ENCODE results near the gene IMMP1L.

IMMP1L gene

GRCh38 chr11:31419138-31419537 lies 90.3 kb downstream of the IMMP1L start:
- Histone ChIP-seq H3K4me3 (replicated peaks; ENCODE audit: insufficient read depth, low read length) (no peak overlapping the region), H3K27ac (replicated peaks) (no peak overlapping the region), H3K27me3 (ENCODE audit: insufficient read depth, poor library complexity, severe bottlenecking) (no peaks in the 10 kb centered on the region)
- no peak for TF ChIP-seq GABPA (IDR thresholded peaks at IDR 0.05; ENCODE audit: low read depth)
- TF ChIP-seq SPI1 (IDR thresholded peaks at IDR 0.05; ENCODE audit: borderline replicate concordance, low read depth): no peak
- TF ChIP-seq CTCF (IDR thresholded peaks at IDR 0.05; ENCODE audit: insufficient read depth, low read length): no peak
- no peak for TF ChIP-seq REST (IDR thresholded peaks at IDR 0.05; ENCODE audit: insufficient replicate concordance, low read depth)
- no peak for TF ChIP-seq POLR2AphosphoS5 (IDR thresholded peaks at IDR 0.05; ENCODE audit: low read depth)
- DNase-seq (ENCODE audit: low read depth in 1 of 2, low spot score in 1 of 2): no peak

- no peak for DNase-seq (ENCODE audit: low read depth in 1 of 2, low spot score in 1 of 2)
- H3K27me3 ChIP-seq (ENCODE audit: insufficient read depth, poor library complexity, severe bottlenecking): no peaks in the 10 kb centered on the region
- H3K4me3 ChIP-seq (replicated peaks; ENCODE audit: insufficient read depth, low read length): no peak overlapping the region
- no peak overlapping the region for H3K27ac ChIP-seq (replicated peaks)
- TF ChIP-seq SPI1 (IDR thresholded peaks at IDR 0.05; ENCODE audit: borderline replicate concordance, low read depth): no peak
- TF ChIP-seq REST (IDR thresholded peaks at IDR 0.05; ENCODE audit: insufficient replicate concordance, low read depth): no peak
- no peak for TF ChIP-seq POLR2AphosphoS5 (IDR thresholded peaks at IDR 0.05; ENCODE audit: low read depth)
- no peak for TF ChIP-seq CTCF (IDR thresholded peaks at IDR 0.05; ENCODE audit: insufficient read depth, low read length)
- TF ChIP-seq GABPA (IDR thresholded peaks at IDR 0.05; ENCODE audit: low read depth): no peak
These were observed 91.6 kb downstream of the IMMP1L start for GRCh38 chr11:31417816-31418215.

GRCh38 chr11:31417357-31417756 lies 92.1 kb downstream of the IMMP1L start:
- TF ChIP-seq REST (IDR thresholded peaks at IDR 0.05; ENCODE audit: insufficient replicate concordance, low read depth): no peak
- Histone ChIP-seq H3K27ac (replicated peaks) (no peak overlapping the region), H3K27me3 (ENCODE audit: insufficient read depth, poor library complexity, severe bottlenecking) (no peaks in the 10 kb centered on the region), H3K4me3 (replicated peaks; ENCODE audit: insufficient read depth, low read length) (no peak overlapping the region)
- DNase-seq (ENCODE audit: low read depth in 1 of 2, low spot score in 1 of 2): no peak

- TF ChIP-seq REST (IDR thresholded peaks at IDR 0.05; ENCODE audit: insufficient replicate concordance, low read depth): no peak
- TF ChIP-seq SPI1 (IDR thresholded peaks at IDR 0.05; ENCODE audit: borderline replicate concordance, low read depth): no peak
- no peak for TF ChIP-seq CTCF (IDR thresholded peaks at IDR 0.05; ENCODE audit: insufficient read depth, low read length)
- no peak for TF ChIP-seq POLR2AphosphoS5 (IDR thresholded peaks at IDR 0.05; ENCODE audit: low read depth)
- no peak for TF ChIP-seq GABPA (IDR thresholded peaks at IDR 0.05; ENCODE audit: low read depth)
- no peak overlapping the region for H3K27ac ChIP-seq (replicated peaks)
- H3K4me3 ChIP-seq (replicated peaks; ENCODE audit: insufficient read depth, low read length): no peak overlapping the region
- DNase-seq (ENCODE audit: low read depth in 1 of 2, low spot score in 1 of 2): no peak
- H3K27me3 ChIP-seq (ENCODE audit: insufficient read depth, poor library complexity, severe bottlenecking): no peaks in the 10 kb centered on the region
These were observed 94.0 kb downstream of the IMMP1L start for GRCh38 chr11:31415435-31415834.
